Measurements from ENCODE around the gene SPATA25. TPM values are rescaled to one million over a fixed set of nuclear protein-coding genes. Genes with fewer than 3 reads are reported as not detected.

Gene SPATA25
- total RNA-seq, 1 donor from 2014 or later: 0.47 TPM

GRCh38 chr20:45836841-45837240 lies 50.6 kb downstream of the SPATA25 start:
- H3K27me3 Mint-ChIP-seq: peaks cover under 1% of the 10 kb centered on the region
- intact Hi-C loops (cut with micrococcal nuclease): no loop called here
- H3K36me3 Mint-ChIP-seq (ENCODE audit: low read depth): no peaks in the 10 kb centered on the region
- H3K4me3 Mint-ChIP-seq: no peak overlapping the region
- DNase-seq: no peak
- H3K9me3 Mint-ChIP-seq: no peaks in the 10 kb centered on the region
- H3K4me1 Mint-ChIP-seq: peaks cover 6% of the 10 kb centered on the region
- no peak overlapping the region for H3K27ac Mint-ChIP-seq

Other genes starting within 250 kb of the SPATA25 start
- not detected in 2 replicates for gene WFDC11, start 217.4 kb downstream of the SPATA25 start, total RNA-seq
- not detected in 2 replicates for gene WFDC13, start 185.6 kb downstream of the SPATA25 start, total RNA-seq
- gene WFDC10B, start 182.6 kb downstream of the SPATA25 start, total RNA-seq: not detected in 2 replicates
- gene SPINT4, start 165.3 kb downstream of the SPATA25 start, total RNA-seq: not detected in 2 replicates
- not detected in 2 replicates for gene WFDC3, start 95.7 kb downstream of the SPATA25 start, total RNA-seq
- 31.9 and 35.3 TPM in 2 replicates for gene DNTTIP1, start 95.7 kb downstream of the SPATA25 start, total RNA-seq
- 113 and 115 TPM in 2 replicates for gene UBE2C, start 75.0 kb downstream of the SPATA25 start, total RNA-seq
- not detected in 2 replicates for gene TNNC2, start 60.3 kb downstream of the SPATA25 start, total RNA-seq
- gene SNX21, start 53.8 kb downstream of the SPATA25 start, total RNA-seq: 0.47 and 0.89 TPM in 2 replicates
- gene ACOT8, start 30.2 kb downstream of the SPATA25 start, total RNA-seq: 27.6 and 28.5 TPM in 2 replicates
- 5.5 and 6.0 TPM in 2 replicates for gene ZSWIM3, start 30.0 kb downstream of the SPATA25 start, total RNA-seq
- 9.4 and 10.4 TPM in 2 replicates for gene ZSWIM1, start 6.4 kb downstream of the SPATA25 start, total RNA-seq
- gene NEURL2, start 3.6 kb upstream of the SPATA25 start, total RNA-seq: 2.0 and 2.4 TPM in 2 replicates
- 48.7 and 50.8 TPM in 2 replicates for gene CTSA, start 3.7 kb upstream of the SPATA25 start, total RNA-seq
- 3.2 and 4.0 TPM in 2 replicates for gene PLTP, start 24.5 kb upstream of the SPATA25 start, total RNA-seq
- 26.1 and 27.8 TPM in 2 replicates for gene PCIF1, start 47.1 kb upstream of the SPATA25 start, total RNA-seq
- gene ZNF335, start 84.6 kb upstream of the SPATA25 start, total RNA-seq: 37.5 and 39.5 TPM in 2 replicates
- 0.19 and 0.28 TPM in 2 replicates for gene MMP9, start 121.3 kb upstream of the SPATA25 start, total RNA-seq
- gene SLC12A5, start 141.6 kb upstream of the SPATA25 start, total RNA-seq: not detected in 2 replicates
- 27.6 and 30.3 TPM in 2 replicates for gene NCOA5, start 202.3 kb upstream of the SPATA25 start, total RNA-seq
- 2.5 and 2.7 TPM in 2 replicates for gene CD40, start 230.7 kb upstream of the SPATA25 start, total RNA-seq